GM12891 (cell line): ENCODE data around the gene ABCF2.

Source experiments
- POLR2A ChIP-seq: IDR thresholded peaks from 2 replicates; pipeline ENCODE4 v1.6.1; 2011; ENCODE audit warnings: low read depth, low read length, control low read depth
- TAF1 ChIP-seq: IDR thresholded peaks from 2 replicates; pipeline ENCODE4 v1.6.1; 2011; ENCODE audit warnings: low read depth, low read length, control low read depth

- TF ChIP-seq POLR2A (no peak), TAF1 (no peak)
These were observed 48.2 kb downstream of the ABCF2 start for GRCh38 chr7:151178831-151179230.
